Thyroid gland (tissue), 4 donors: ENCODE data around the gene SLC32A1. TPM values are rescaled to one million over a fixed set of nuclear protein-coding genes. Genes with fewer than 3 reads are reported as not detected.

ENCODE experiments used
- DNase-seq, 2 donors: peaks; one replicate each; pipeline ENCODE4 v3.0.0-alpha.2; 2019
- H3K27ac ChIP-seq, 3 donors: fragments of 200-600 bp; sonication (generic); 1 replicate in 2 of 3; 2 replicates in 1 of 3; pipeline ENCODE4 v1.5.1; 2016 to 2019; ENCODE audit warnings: mild to moderate bottlenecking in 1 of 3, moderate library complexity in 1 of 3
- H3K27me3 ChIP-seq: fragments of 200-600 bp; sonication (generic); one replicate; pipeline ENCODE4 v1.5.1; 2019
- H3K36me3 ChIP-seq, 2 donors: fragments of 200-600 bp; sonication (generic); one replicate each; pipeline ENCODE4 v1.5.1; 2016 to 2019
- H3K4me1 ChIP-seq, 2 donors: fragments of 200-600 bp; sonication (generic); one replicate each; pipeline ENCODE4 v1.5.1; 2017 to 2019
- H3K4me3 ChIP-seq, 3 donors: fragments of 200-600 bp; sonication (generic); replicated peaks in 1 of 3; 1 replicate in 2 of 3; 2 replicates in 1 of 3; pipeline ENCODE4 v1.5.1; 2016; ENCODE audit warnings: mild to moderate bottlenecking in 1 of 3
- H3K9me3 ChIP-seq: fragments of 200-600 bp; sonication (generic); one replicate; pipeline ENCODE4 v1.5.1; 2017
- CTCF ChIP-seq, 6 experiments: fragments of 200-600 bp in 3 of 6; fragments of 450-650 bp in 3 of 6; sonication (generic) in 3 of 6; IDR thresholded peaks; one replicate each; pipeline ENCODE4 v1.5.1; 2016 to 2019; ENCODE audit warnings: antibody characterized with exemption in 6 of 6, mild to moderate bottlenecking in 2 of 6, inconsistent platforms in 1 of 6, moderate library complexity in 1 of 6
- POLR2A ChIP-seq, 2 donors: fragments of 450-650 bp; IDR thresholded peaks; one replicate each; pipeline ENCODE4 v1.6.1; 2017; ENCODE audit warnings: antibody characterized with exemption in 2 of 2, mild to moderate bottlenecking in 2 of 2, moderate library complexity in 1 of 2
- WGBS, 2 donors: methylation state at CpG; one replicate each; pipeline ENCODE4 v1.1.5; 2017; 5-methylcytosine and 5-hydroxymethylcytosine counted together
- intact Hi-C: fragments of 100-400 bp; cut with DNase I; formaldehyde crosslinking; loops from one replicate; pipeline ENCODE4 v1.15.1; 2023
- total RNA-seq, 4 donors: library from RNA; depleted of rRNA; stranded (reverse); fragments of >200 nt; gene quantifications; one replicate each; pipeline ENCODE4 v1.2.3, GENCODE V29; 2016

SLC32A1 gene
- total RNA-seq, 4 donors from 2014 or later = not detected

- Histone ChIP-seq H3K27ac (no peak overlapping the region), H3K4me1 (no peaks in the 10 kb centered on the region), H3K9me3 (no peaks in the 10 kb centered on the region), H3K36me3 (peaks cover 52 to 60% of the 10 kb centered on the region in 2 donors), H3K4me3 (no peak overlapping the region), H3K27me3 (no peaks in the 10 kb centered on the region)
- no peak for DNase-seq
- intact Hi-C loops = no loop called here
- WGBS, 2 donors = 79 to 89% methylated on average over 10 to 11 of the region's 11 CpGs
- TF ChIP-seq CTCF (IDR thresholded peaks at IDR 0.05) (no peak), POLR2A (IDR thresholded peaks at IDR 0.05) (no peak)
Observed at GRCh38 chr20:38764567-38765318, 40.5 kb downstream of the SLC32A1 start.

GRCh38 chr20:38766071-38766470 is 41.8 kb downstream of the SLC32A1 start:
- Histone ChIP-seq H3K36me3 (peaks cover 39 to 60% of the 10 kb centered on the region in 2 donors), H3K4me3 (no peak overlapping the region), H3K4me1 (no peaks in the 10 kb centered on the region), H3K27ac (no peak overlapping the region), H3K27me3 (no peaks in the 10 kb centered on the region), H3K9me3 (no peaks in the 10 kb centered on the region)
- intact Hi-C loops = no loop called here
- DNase-seq = no peak
- 77 to 81% methylated on average over 4 of the region's 4 CpGs for WGBS, 2 donors
- TF ChIP-seq CTCF (IDR thresholded peaks at IDR 0.05) (no peak), POLR2A (IDR thresholded peaks at IDR 0.05) (no peak)

GRCh38 chr20:38769376-38770295 is 45.4 kb downstream of the SLC32A1 start:
- DNase-seq = no peak
- no peaks in the 10 kb centered on the region for H3K27me3 ChIP-seq
- H3K9me3 ChIP-seq = no peaks in the 10 kb centered on the region
- H3K4me3 ChIP-seq = no peak overlapping the region
- WGBS, 2 donors = 88 to 92% methylated on average over 13 of the region's 13 CpGs
- no peak overlapping the region for H3K27ac ChIP-seq
- intact Hi-C loops = no loop called here
- H3K4me1 ChIP-seq = no peaks in the 10 kb centered on the region
- H3K36me3 ChIP-seq = peaks cover 45 to 76% of the 10 kb centered on the region in 2 donors
- TF ChIP-seq POLR2A (IDR thresholded peaks at IDR 0.05) (no peak), CTCF (IDR thresholded peaks at IDR 0.05) (no peak)

- 87 to 92% methylated on average over 3 of the region's 3 CpGs for WGBS, 2 donors
- TF ChIP-seq POLR2A (IDR thresholded peaks at IDR 0.05) (no peak), CTCF (IDR thresholded peaks at IDR 0.05) (no peak)
- Histone ChIP-seq H3K4me1 (no peaks in the 10 kb centered on the region), H3K27ac (no peak overlapping the region), H3K36me3 (peaks cover 39 to 67% of the 10 kb centered on the region in 2 donors), H3K27me3 (no peaks in the 10 kb centered on the region), H3K9me3 (no peaks in the 10 kb centered on the region), H3K4me3 (no peak overlapping the region)
- DNase-seq = no peak
- intact Hi-C loops = no loop called here
Observed at GRCh38 chr20:38770546-38770945, 46.3 kb downstream of the SLC32A1 start.

- no peak overlapping the region for H3K27ac ChIP-seq
- no peaks in the 10 kb centered on the region for H3K9me3 ChIP-seq
- intact Hi-C loops = no loop called here
- H3K4me1 ChIP-seq = no peaks in the 10 kb centered on the region
- TF ChIP-seq CTCF (IDR thresholded peaks at IDR 0.05) (no peak), POLR2A (IDR thresholded peaks at IDR 0.05) (no peak)
- no peaks in the 10 kb centered on the region for H3K27me3 ChIP-seq
- 68 to 90% methylated on average over 5 to 6 of the region's 7 CpGs for WGBS, 2 donors
- H3K36me3 ChIP-seq = peaks cover 36 to 62% of the 10 kb centered on the region in 2 donors
- H3K4me3 ChIP-seq = no peak overlapping the region
- no peak for DNase-seq
Observed at GRCh38 chr20:38770970-38771369, 46.7 kb downstream of the SLC32A1 start.
